GM12872 (cell line): ENCODE results near the gene GEMIN8.

Source experiments
- TF ChIP-seq, protein P1 (sequence below): IDR thresholded peaks from 3 replicates; pipeline ENCODE4 v1.5.1; 2011; ENCODE audit warnings: low read depth, mild to moderate bottlenecking, low read length, moderate library complexity; ENCODE audit not compliant: insufficient read depth

Gene GEMIN8, protein sequence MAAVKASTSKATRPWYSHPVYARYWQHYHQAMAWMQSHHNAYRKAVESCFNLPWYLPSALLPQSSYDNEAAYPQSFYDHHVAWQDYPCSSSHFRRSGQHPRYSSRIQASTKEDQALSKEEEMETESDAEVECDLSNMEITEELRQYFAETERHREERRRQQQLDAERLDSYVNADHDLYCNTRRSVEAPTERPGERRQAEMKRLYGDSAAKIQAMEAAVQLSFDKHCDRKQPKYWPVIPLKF

DNA sequence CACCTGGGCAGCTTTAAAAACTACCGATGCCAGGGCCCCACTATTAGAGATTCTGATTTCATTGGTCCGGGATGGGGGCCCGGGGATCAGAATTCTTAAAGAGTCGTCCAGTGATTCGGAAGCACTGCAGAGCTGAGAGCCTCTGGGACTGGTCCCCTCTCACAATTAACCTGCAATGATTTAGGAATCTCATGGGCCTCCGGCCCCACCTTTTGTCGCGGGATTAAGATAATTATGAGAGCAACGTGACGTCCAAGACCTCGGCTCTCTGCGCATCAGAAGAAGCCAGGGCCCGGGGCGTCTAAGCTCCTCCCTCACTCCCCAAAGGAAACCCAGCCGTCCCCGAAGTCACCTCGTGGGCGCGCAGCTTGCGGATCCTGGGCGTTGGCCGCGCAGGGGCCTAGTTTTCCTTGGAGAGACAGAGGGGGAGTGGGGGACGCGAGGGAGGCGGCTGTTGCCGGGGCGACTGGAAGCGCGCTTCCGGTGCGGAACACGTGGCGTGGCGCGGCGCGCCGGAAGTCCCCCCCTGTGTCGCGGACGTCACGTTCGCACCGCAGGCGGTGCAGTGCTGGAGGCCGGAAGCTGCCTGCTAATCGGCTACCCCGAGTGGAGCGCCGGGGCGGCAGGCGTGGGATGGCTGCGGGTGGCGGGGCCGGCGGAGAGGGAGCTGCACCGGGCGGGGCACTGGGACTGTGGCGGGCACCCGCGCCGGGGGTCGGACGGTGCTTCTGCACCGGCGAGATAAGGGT is at the start of gene GEMIN8:
Gene GEMIN8 (minus strand): TSS at position 468 of the 749 bp plus-strand sequence. CDS start 8,414 bp downstream, outside the sequence.
- TF ChIP-seq, protein P1, sequence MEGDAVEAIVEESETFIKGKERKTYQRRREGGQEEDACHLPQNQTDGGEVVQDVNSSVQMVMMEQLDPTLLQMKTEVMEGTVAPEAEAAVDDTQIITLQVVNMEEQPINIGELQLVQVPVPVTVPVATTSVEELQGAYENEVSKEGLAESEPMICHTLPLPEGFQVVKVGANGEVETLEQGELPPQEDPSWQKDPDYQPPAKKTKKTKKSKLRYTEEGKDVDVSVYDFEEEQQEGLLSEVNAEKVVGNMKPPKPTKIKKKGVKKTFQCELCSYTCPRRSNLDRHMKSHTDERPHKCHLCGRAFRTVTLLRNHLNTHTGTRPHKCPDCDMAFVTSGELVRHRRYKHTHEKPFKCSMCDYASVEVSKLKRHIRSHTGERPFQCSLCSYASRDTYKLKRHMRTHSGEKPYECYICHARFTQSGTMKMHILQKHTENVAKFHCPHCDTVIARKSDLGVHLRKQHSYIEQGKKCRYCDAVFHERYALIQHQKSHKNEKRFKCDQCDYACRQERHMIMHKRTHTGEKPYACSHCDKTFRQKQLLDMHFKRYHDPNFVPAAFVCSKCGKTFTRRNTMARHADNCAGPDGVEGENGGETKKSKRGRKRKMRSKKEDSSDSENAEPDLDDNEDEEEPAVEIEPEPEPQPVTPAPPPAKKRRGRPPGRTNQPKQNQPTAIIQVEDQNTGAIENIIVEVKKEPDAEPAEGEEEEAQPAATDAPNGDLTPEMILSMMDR = no peak

DNA sequence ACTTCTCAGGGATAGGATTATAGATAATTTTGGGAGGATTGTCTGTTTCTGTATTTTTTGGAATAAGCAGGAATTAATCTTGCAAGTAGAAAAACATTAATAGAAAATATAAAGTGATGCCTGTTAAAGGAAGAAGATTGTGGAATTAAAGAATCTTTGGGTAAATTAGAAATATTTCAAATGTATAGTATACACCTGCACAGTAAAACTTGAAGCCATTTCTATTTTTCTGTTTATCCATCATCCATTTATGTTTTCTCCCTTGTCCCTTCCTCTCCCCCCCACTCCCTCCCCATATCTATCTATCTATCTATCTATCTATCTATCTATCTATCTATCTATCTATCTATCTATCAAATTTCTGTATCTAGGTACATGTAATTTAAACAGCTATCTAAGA is 46.9 kb upstream of the GEMIN8 start:
- TF ChIP-seq, protein P1 = no peak

DNA sequence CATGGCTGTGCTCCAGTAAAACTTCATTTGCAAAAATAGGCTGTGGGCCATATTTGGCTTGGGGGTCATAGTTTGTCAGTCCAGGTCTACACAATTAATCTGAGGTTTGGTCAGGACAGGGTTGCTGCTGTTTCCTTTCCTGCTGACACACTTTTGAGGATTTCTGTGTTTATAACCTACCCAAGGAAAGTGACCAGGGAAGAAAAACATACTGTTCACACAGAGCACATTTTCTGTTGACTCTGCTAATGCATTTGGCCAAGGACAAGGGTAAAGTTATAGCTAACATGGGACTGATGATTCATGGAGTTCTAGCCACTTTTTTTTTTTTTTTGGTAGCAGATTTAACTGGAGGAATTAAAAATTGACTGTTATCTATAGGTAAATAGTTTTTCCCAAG is 43.9 kb upstream of the GEMIN8 start:
- TF ChIP-seq, protein P1 = no peak

DNA sequence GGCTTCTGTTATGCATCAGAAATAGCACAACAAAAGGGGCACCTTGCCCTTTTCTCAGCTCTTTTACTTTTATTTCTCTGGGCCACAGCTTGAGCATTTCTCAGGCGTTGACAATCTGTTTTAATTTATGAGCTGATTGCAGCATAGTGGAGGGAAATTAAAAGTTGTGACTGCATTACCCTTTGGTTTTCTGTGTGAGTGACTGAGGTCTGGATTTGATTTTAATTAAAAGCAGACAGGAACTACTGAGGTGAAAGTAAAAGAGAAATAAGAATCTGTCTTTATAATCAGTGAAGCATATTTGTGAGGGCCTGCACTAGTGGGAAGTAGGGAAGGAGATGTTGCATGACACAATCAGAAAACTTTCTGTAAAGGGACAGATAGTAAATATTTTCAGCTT is 43.4 kb upstream of the GEMIN8 start:
- TF ChIP-seq, protein P1 = no peak

DNA sequence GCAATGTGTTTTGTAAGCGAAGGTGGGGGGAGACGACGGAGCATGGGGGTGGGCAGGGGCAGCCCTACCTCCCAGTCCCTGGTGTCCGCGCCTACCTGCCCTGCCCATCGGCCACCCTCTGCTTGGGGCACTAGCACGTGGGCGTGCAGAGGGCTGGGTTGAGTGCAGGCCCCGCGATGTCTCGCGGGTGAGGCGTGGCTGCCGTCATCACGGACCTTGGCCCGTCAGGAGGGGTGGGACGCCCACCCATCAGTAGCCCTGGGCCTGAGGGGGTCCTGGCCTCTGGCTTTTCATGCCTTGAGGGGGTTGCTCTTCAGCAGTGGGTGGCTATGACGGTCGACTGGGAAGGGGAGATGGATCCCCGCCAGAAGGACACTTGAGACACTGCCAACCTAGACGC is 36.1 kb upstream of the GEMIN8 start:
- TF ChIP-seq, protein P1 = no peak

DNA sequence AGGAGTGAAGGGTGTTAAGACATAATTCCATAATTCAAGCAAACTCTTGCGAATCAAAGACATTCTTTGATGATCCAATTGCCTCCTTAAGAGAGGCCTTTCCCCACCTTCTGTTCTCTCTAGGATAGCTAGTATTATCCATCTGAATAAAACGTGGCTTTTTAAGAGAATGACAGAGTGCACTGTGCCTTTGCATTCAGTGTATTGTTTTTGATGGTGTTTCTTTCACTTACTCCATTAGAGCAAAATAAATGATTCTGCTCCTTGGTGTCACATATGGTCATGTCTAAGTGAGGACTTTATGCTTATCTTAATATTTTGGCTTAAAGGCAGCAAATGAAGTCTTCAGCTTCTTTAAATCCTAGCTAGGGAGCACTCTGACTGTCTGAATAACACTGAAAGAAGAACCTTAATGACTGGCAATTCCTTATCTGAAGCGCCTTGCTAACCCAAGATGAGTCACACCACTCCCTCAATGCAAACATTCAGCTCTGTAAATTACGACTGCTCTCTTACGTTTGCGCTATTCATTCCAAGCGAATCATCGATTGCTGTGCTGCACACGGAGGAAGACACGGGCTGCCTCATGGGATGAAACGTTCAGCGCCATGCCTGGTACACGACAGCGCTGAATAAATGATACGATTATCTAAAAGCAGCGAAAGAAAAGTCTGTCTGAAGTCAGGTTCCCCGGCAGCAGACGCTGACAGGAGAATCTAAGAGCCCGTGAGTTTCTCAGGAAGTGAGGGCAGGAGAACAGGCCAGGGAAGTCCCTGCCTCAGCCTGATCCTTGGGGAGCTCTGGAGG is 35.1 kb upstream of the GEMIN8 start:
- TF ChIP-seq, protein P1 = no peak

DNA sequence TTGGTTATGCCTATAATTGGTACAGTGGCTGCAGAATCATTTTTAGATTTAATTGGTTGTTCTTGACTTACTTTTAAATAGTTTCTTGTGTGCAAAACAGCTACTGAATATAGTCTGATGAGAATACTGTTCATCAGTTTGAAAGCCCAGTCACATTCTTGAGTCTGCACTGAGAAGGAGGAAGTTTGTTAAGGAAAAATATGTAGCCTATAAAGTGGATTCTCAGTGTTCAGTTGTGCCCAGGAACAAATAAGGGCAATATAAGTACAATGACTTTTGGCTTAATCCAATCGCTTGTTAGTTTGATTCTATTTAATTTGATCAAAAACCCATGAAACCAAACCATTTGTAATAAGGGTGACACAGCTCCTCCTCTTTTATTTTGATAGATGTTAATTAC is 32.8 kb upstream of the GEMIN8 start:
- TF ChIP-seq, protein P1 = no peak
